A549 (cell line): Measurements from ENCODE around the gene PLCB1. TPM values are rescaled to one million over a fixed set of nuclear protein-coding genes. Genes with fewer than 3 reads are reported as not detected.

Experiments used
- ATAC-seq, 2 experiments: fragments of 200-7000 bp in 1 of 2; fragments of >200 bp in 1 of 2; cut with Nextera tagmentation in 1 of 2; cut with Tn5 transposase in 1 of 2; 3 replicates each; pipeline versions ENCODE4 v1.8.0 to v1.9.1; 2018 to 2020; ENCODE audit warnings: mild to moderate bottlenecking in 1 of 2, moderate library complexity in 1 of 2
- CTCF ChIA-PET: fragments of 300-600 bp; sonication (Branson Sonifier 250); formaldehyde crosslinking; extraction: SDS; loops from one replicate; lab custom pipeline; 2021; ENCODE audit warnings: antibody characterized with exemption, inconsistent platforms; lab: Yijun Ruan, JAX
- POLR2A ChIA-PET: fragments of 350-600 bp; formaldehyde crosslinking; extraction: SDS; loops from one replicate; lab custom pipeline; 2021; ENCODE audit warnings: antibody characterized with exemption, inconsistent platforms; lab: Yijun Ruan, JAX
- DNase-seq, 2 experiments: peaks; one replicate each; pipeline versions ENCODE4 v3.0.0 to v3.0.0-alpha.2; 2011 to 2016; ENCODE audit warnings: low read depth in 1 of 2, low spot score in 1 of 2
- FAIRE-seq: peaks from 2 replicates; lab custom pipeline; 2011; peaks lifted over from hg19 to GRCh38; lab: Jason Lieb, UNC
- H3K27ac ChIP-seq, 2 experiments: fragments of >200 bp; sonication (Bioruptor Twin); formaldehyde crosslinking; 3 replicates each; pipeline ENCODE4 v1.5.1; 2016 to 2017
- H3K4me1 ChIP-seq: fragments of >200 bp; sonication (Bioruptor Twin); formaldehyde crosslinking; 3 replicates; pipeline ENCODE4 v1.6.1; 2016
- H3K4me2 ChIP-seq: fragments of >200 bp; sonication (Bioruptor Twin); formaldehyde crosslinking; 3 replicates; pipeline ENCODE4 v1.6.1; 2016
- H3K4me3 ChIP-seq: fragments of >200 bp; sonication (Bioruptor Twin); formaldehyde crosslinking; 3 replicates; pipeline ENCODE4 v1.5.1; 2016
- H3K9me3 ChIP-seq: fragments of >200 bp; sonication (Bioruptor Twin); formaldehyde crosslinking; 3 replicates; pipeline ENCODE4 v1.6.1; 2016
- CBX2 ChIP-seq: fragments of 200-600 bp; sonication (generic); IDR thresholded peaks from 2 replicates; pipeline ENCODE4 v1.6.1; 2016; ENCODE audit warnings: low read depth, mild to moderate bottlenecking, borderline replicate concordance
- CHD2 ChIP-seq: fragments of 150-350 bp; IDR thresholded peaks from 2 replicates; pipeline ENCODE4 v1.6.1; 2014; ENCODE audit warnings: low read length; ENCODE audit not compliant: partially characterized antibody
- EHF ChIP-seq: fragments of 250-450 bp; sonication (Bioruptor Pico); IDR thresholded peaks from 2 replicates; pipeline ENCODE4 v1.5.0; 2020; ENCODE audit warnings: mild to moderate bottlenecking
- FOSB ChIP-seq: fragments of 250-450 bp; sonication (Bioruptor Pico); IDR thresholded peaks from 2 replicates; pipeline ENCODE4 v1.5.0; 2020; ENCODE audit warnings: mild to moderate bottlenecking, moderate library complexity
- FOXS1 ChIP-seq: fragments of 250-450 bp; sonication (Bioruptor Pico); IDR thresholded peaks from 2 replicates; pipeline ENCODE4 v1.5.0; 2020; ENCODE audit warnings: mild to moderate bottlenecking, moderate library complexity
- HDAC2 ChIP-seq: fragments of 200-600 bp; sonication (generic); IDR thresholded peaks from 2 replicates; pipeline ENCODE4 v1.6.1; 2016
- HOXA7 ChIP-seq: fragments of 250-450 bp; sonication (Bioruptor Pico); IDR thresholded peaks from 2 replicates; pipeline ENCODE4 v1.5.0; 2020; ENCODE audit warnings: mild to moderate bottlenecking, moderate library complexity
- HOXB5 ChIP-seq: fragments of 250-450 bp; sonication (Bioruptor Pico); IDR thresholded peaks from 2 replicates; pipeline ENCODE4 v1.5.0; 2020; ENCODE audit warnings: mild to moderate bottlenecking, moderate library complexity
- POLR2A ChIP-seq: IDR thresholded peaks from 2 replicates; pipeline ENCODE4 v1.6.1; 2012; ENCODE audit warnings: mild to moderate bottlenecking, low read length
- RAD21 ChIP-seq, 2 experiments: fragments of >200 bp in 1 of 2; sonication (Bioruptor Twin) in 1 of 2; formaldehyde crosslinking in 1 of 2; IDR thresholded peaks in 1 of 2; conservative IDR thresholded peaks in 1 of 2; 2 replicates in 1 of 2; 3 replicates in 1 of 2; pipeline ENCODE4 v1.6.1; 2012 to 2018; ENCODE audit warnings: inconsistent platforms in 1 of 2
- RNF2 ChIP-seq: fragments of 200-600 bp; sonication (generic); IDR thresholded peaks from 2 replicates; pipeline ENCODE4 v1.6.1; 2016; ENCODE audit warnings: low read depth, mild to moderate bottlenecking, antibody characterized with exemption, moderate library complexity, borderline replicate concordance
- SMC3 ChIP-seq: fragments of >200 bp; sonication (Bioruptor Twin); formaldehyde crosslinking; IDR thresholded peaks from 3 replicates; pipeline ENCODE4 v1.6.1; 2018; ENCODE audit warnings: inconsistent platforms
- TFCP2L1 ChIP-seq: fragments of 250-450 bp; sonication (Bioruptor Pico); IDR thresholded peaks from 2 replicates; pipeline ENCODE4 v1.5.0; 2021; ENCODE audit warnings: mild to moderate bottlenecking
- TP53 ChIP-seq: fragments of 250-450 bp; sonication (Bioruptor Pico); IDR thresholded peaks from 2 replicates; pipeline ENCODE4 v1.5.0; 2021; ENCODE audit warnings: mild to moderate bottlenecking, moderate library complexity
- ZC3H11A ChIP-seq: fragments of 450-650 bp; IDR thresholded peaks from 2 replicates; pipeline ENCODE4 v1.6.1; 2014; ENCODE audit warnings: antibody characterized with exemption, mild to moderate bottlenecking
- ZNF302 ChIP-seq: fragments of 250-450 bp; sonication (Bioruptor Pico); IDR thresholded peaks from 2 replicates; pipeline ENCODE4 v1.9.0; 2021; ENCODE audit warnings: inconsistent platforms, mild to moderate bottlenecking, moderate library complexity
- WGBS: methylation state at CpG from one replicate; pipeline ENCODE4 v1.1.6; 2017; ENCODE audit errors: missing lambda C conversion rate; 5-methylcytosine and 5-hydroxymethylcytosine counted together
- polyA plus RNA-seq, 4 experiments: library from polyadenylated mRNA; depleted of rRNA in 3 of 4; stranded (reverse); fragments of >200 nt; fragmentation: RNase III in 1 of 4; extraction: RNeasy Plus Mini Kit Qiagen cat#74134 plus additional on column Dnase treatment in 1 of 4; gene quantifications; 2 replicates in 3 of 4; 3 replicates in 1 of 4; pipeline ENCODE4 v1.2.3, GENCODE V29; 2011 to 2017
- TF ChIP-seq, protein P1 (sequence below): IDR thresholded peaks from 2 replicates; pipeline ENCODE4 v1.6.1; 2012
- TF ChIP-seq, protein P2 (sequence below): fragments of 250-450 bp; sonication (Bioruptor Pico); IDR thresholded peaks from 2 replicates; pipeline ENCODE4 v1.5.0; 2021; ENCODE audit warnings: mild to moderate bottlenecking, moderate library complexity, borderline replicate concordance
- TF ChIP-seq, protein P3 (sequence below): fragments of 150-350 bp; IDR thresholded peaks from 2 replicates; pipeline ENCODE4 v1.6.1; 2014; ENCODE audit warnings: low read depth, mild to moderate bottlenecking, low read length
- TF ChIP-seq, protein P4 (sequence below): fragments of 200-600 bp; sonication (generic); IDR thresholded peaks from 2 replicates; pipeline ENCODE4 v1.6.1; 2016; ENCODE audit warnings: antibody characterized with exemption, mild to moderate bottlenecking, moderate library complexity
- TF ChIP-seq, protein P5 (sequence below): fragments of >200 bp; sonication (Bioruptor Twin); formaldehyde crosslinking; IDR thresholded peaks from 3 replicates; pipeline ENCODE4 v1.5.1; 2016

The PLCB1 gene
- polyA plus RNA-seq, 2 of the 4 experiments (the other 2 are of a cell fraction): 0.97 to 6.3 TPM

DNA sequence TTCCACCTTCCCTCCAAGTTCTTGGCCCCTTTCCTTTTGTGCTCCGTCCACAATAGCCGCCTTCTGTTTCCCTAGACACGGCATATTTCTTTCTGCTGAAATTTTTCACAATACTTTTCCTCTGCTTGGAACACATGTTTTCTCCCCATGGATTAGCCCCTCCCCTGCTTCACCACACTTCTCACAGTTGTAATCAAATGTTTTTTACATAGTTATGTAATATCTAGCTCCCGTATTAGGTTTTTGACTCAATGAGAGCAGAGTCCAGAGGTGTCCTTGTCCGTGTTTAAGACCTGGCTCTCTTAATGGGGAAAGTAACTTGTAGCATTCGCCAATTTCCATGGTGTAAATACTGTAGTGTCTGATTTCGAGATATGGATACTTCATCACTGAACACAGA, 34.7 kb downstream of the PLCB1 start:
- ATAC-seq: no peak

DNA sequence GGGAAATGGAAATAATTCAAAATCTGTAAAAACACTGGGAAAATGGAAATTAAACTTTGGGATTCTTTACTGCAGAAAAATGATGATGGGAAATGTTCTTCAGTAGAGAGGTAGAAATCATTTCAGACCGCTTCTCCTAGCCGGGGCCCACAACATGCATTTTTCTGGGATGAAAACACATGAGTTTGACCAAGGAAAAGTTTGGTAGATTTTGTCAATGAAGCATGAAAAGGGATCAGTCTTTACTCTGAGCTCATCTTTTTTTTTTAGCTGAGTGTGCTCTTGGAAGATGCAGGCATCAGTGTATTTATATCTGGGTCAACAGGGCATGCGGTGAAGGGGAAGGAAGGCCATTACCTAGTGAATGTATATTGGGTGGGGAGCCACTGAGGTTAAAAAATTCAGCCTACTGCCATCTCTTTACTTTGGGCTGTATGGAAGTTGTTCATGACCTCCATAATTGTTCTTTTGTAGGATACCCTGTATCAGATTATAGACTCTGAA, 36.8 kb downstream of the PLCB1 start:
- 54% methylated on average over 3 of the region's 3 CpGs for WGBS

More for the DNA sequence above, 34.7 kb downstream of the PLCB1 start:
- Histone ChIP-seq H3K9me3 (no peaks in the 10 kb centered on the region), H3K4me2 (no peak overlapping the region), H3K4me1 (no peaks in the 10 kb centered on the region), H3K4me3 (no peak overlapping the region), H3K27ac (no peak overlapping the region)
- 56% methylated on average over 7 of the region's 7 CpGs for WGBS
- no peak for DNase-seq
- no peak for FAIRE-seq
- ChIA-PET CTCF (no interaction called here), POLR2A (no interaction called here)
- TF ChIP-seq CHD2 (no peak), HDAC2 (no peak), CBX2 (no peak)

DNA sequence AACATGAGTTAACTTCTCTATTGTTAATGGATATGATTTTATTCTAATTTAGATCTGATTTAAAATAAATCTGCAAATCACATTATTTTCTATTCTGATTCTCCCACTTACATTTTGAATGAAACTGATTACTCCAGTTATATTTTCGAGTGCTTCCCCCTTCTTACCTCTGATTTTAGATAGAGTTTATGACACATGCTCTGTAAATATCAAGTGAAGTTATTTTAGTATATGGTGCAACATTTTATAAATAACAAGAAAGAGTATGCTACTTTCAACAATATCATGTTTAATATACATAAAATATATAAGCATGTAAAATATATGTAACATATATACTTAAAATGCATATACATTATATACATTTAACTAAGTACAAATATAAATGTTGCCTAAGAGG, 38.9 kb downstream of the PLCB1 start:
- Histone ChIP-seq H3K4me1 (no peaks in the 10 kb centered on the region), H3K4me2 (no peak overlapping the region), H3K4me3 (no peak overlapping the region), H3K27ac (no peak overlapping the region), H3K9me3 (no peaks in the 10 kb centered on the region)
- ChIA-PET POLR2A (no interaction called here), CTCF (no interaction called here)
- no peak for TF ChIP-seq HOXB5 (CRISPR knock-in tag)
- no peak for TF ChIP-seq TP53
- no peak for TF ChIP-seq ZC3H11A
- no peak for TF ChIP-seq EHF
- TF ChIP-seq RAD21 (conservative IDR thresholded peaks at IDR 0.05 in 1 of 2, IDR thresholded peaks at IDR 0.05 in 1 of 2): no peak
- ATAC-seq (no peak), FAIRE-seq (no peak), DNase-seq (no peak)
- WGBS: 0% methylated on average over 1 of the region's 1 CpG

More for the DNA sequence above, 36.8 kb downstream of the PLCB1 start:
- Histone ChIP-seq H3K27ac (no peak overlapping the region), H3K9me3 (no peaks in the 10 kb centered on the region), H3K4me3 (no peak overlapping the region), H3K4me2 (no peak overlapping the region), H3K4me1 (no peaks in the 10 kb centered on the region)
- FAIRE-seq (no peak), DNase-seq (no peak), ATAC-seq (no peak)
- TF ChIP-seq, protein P1, sequence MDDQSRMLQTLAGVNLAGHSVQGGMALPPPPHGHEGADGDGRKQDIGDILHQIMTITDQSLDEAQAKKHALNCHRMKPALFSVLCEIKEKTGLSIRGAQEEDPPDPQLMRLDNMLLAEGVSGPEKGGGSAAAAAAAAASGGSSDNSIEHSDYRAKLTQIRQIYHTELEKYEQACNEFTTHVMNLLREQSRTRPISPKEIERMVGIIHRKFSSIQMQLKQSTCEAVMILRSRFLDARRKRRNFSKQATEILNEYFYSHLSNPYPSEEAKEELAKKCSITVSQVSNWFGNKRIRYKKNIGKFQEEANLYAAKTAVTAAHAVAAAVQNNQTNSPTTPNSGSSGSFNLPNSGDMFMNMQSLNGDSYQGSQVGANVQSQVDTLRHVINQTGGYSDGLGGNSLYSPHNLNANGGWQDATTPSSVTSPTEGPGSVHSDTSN: no peak
- TF ChIP-seq, protein P2, sequence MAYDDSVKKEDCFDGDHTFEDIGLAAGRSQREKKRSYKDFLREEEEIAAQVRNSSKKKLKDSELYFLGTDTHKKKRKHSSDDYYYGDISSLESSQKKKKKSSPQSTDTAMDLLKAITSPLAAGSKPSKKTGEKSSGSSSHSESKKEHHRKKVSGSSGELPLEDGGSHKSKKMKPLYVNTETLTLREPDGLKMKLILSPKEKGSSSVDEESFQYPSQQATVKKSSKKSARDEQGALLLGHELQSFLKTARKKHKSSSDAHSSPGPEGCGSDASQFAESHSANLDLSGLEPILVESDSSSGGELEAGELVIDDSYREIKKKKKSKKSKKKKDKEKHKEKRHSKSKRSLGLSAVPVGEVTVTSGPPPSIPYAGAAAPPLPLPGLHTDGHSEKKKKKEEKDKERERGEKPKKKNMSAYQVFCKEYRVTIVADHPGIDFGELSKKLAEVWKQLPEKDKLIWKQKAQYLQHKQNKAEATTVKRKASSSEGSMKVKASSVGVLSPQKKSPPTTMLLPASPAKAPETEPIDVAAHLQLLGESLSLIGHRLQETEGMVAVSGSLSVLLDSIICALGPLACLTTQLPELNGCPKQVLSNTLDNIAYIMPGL: no peak
- TF ChIP-seq, protein P3, sequence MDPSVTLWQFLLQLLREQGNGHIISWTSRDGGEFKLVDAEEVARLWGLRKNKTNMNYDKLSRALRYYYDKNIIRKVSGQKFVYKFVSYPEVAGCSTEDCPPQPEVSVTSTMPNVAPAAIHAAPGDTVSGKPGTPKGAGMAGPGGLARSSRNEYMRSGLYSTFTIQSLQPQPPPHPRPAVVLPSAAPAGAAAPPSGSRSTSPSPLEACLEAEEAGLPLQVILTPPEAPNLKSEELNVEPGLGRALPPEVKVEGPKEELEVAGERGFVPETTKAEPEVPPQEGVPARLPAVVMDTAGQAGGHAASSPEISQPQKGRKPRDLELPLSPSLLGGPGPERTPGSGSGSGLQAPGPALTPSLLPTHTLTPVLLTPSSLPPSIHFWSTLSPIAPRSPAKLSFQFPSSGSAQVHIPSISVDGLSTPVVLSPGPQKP: no peak
- TF ChIP-seq TFCP2L1 (CRISPR knock-in tag) (no peak), POLR2A (no peak), FOXS1 (no peak), ZC3H11A (no peak), HOXA7 (no peak), CBX2 (no peak)
- ChIA-PET POLR2A (no interaction called here), CTCF (no interaction called here)

DNA sequence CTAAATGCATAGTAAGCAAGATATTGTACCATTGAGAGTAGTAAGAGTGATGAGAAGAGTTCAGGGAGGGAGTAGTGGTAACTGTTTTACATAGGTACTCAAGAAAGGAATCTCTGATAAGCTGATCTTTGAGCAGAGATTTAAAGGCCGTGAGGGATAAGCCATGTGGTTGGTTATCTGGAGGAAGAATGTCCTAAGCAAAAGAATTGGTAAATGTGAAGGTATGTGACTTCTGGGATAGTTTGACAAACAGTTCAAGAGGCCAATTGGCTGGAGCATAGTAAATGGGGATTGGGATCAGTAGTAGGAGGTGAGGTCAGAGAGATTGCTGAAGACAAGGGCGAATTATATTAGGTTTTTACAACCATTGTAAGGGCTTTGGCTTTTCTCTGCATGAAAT, 40.1 kb downstream of the PLCB1 start:
- Histone ChIP-seq H3K27ac (no peak overlapping the region), H3K4me3 (no peak overlapping the region), H3K9me3 (no peaks in the 10 kb centered on the region), H3K4me1 (no peaks in the 10 kb centered on the region), H3K4me2 (no peak overlapping the region)
- DNase-seq (no peak), ATAC-seq (no peak), FAIRE-seq (no peak)
- 24% methylated on average over 2 of the region's 2 CpGs for WGBS
- ChIA-PET POLR2A (no interaction called here), CTCF (no interaction called here)
- TF ChIP-seq, protein P4, sequence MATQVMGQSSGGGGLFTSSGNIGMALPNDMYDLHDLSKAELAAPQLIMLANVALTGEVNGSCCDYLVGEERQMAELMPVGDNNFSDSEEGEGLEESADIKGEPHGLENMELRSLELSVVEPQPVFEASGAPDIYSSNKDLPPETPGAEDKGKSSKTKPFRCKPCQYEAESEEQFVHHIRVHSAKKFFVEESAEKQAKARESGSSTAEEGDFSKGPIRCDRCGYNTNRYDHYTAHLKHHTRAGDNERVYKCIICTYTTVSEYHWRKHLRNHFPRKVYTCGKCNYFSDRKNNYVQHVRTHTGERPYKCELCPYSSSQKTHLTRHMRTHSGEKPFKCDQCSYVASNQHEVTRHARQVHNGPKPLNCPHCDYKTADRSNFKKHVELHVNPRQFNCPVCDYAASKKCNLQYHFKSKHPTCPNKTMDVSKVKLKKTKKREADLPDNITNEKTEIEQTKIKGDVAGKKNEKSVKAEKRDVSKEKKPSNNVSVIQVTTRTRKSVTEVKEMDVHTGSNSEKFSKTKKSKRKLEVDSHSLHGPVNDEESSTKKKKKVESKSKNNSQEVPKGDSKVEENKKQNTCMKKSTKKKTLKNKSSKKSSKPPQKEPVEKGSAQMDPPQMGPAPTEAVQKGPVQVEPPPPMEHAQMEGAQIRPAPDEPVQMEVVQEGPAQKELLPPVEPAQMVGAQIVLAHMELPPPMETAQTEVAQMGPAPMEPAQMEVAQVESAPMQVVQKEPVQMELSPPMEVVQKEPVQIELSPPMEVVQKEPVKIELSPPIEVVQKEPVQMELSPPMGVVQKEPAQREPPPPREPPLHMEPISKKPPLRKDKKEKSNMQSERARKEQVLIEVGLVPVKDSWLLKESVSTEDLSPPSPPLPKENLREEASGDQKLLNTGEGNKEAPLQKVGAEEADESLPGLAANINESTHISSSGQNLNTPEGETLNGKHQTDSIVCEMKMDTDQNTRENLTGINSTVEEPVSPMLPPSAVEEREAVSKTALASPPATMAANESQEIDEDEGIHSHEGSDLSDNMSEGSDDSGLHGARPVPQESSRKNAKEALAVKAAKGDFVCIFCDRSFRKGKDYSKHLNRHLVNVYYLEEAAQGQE: no peak
- TF ChIP-seq CBX2: no peak
- TF ChIP-seq RNF2: no peak
- no peak for TF ChIP-seq SMC3
- no peak for TF ChIP-seq ZNF302 (CRISPR knock-in tag)
- TF ChIP-seq FOSB (CRISPR knock-in tag): no peak
- TF ChIP-seq, protein P5, sequence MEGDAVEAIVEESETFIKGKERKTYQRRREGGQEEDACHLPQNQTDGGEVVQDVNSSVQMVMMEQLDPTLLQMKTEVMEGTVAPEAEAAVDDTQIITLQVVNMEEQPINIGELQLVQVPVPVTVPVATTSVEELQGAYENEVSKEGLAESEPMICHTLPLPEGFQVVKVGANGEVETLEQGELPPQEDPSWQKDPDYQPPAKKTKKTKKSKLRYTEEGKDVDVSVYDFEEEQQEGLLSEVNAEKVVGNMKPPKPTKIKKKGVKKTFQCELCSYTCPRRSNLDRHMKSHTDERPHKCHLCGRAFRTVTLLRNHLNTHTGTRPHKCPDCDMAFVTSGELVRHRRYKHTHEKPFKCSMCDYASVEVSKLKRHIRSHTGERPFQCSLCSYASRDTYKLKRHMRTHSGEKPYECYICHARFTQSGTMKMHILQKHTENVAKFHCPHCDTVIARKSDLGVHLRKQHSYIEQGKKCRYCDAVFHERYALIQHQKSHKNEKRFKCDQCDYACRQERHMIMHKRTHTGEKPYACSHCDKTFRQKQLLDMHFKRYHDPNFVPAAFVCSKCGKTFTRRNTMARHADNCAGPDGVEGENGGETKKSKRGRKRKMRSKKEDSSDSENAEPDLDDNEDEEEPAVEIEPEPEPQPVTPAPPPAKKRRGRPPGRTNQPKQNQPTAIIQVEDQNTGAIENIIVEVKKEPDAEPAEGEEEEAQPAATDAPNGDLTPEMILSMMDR: no peak
